ENCODE measurements around the gene CNTN5.

The CNTN5 gene

GRCh38 chr11:100141201-100141600 lies 1120.5 kb downstream of the CNTN5 start:
- Histone ChIP-seq H3K4me1 (ENCODE audit: insufficient read depth, low read length) (no peaks in the 10 kb centered on the region), H3K27ac (ENCODE audit: low read depth, low read length) (no peak overlapping the region), H3K4me3 (ENCODE audit: low read length) (no peak overlapping the region), H3K9me3 (ENCODE audit: insufficient read depth, low read depth, low read length) (no peaks in the 10 kb centered on the region), H3K9ac (ENCODE audit: low read depth, low read length) (no peak overlapping the region), H3K27me3 (ENCODE audit: insufficient read depth, low read length) (no peaks in the 10 kb centered on the region), H3K36me3 (ENCODE audit: insufficient read depth, low read length) (no peaks in the 10 kb centered on the region)
- WGBS: 92% methylated on average over 3 of the region's 3 CpGs

- no peaks in the 10 kb centered on the region for H3K36me3 ChIP-seq (ENCODE audit: insufficient read depth, low read length)
- WGBS: 89% methylated on average over 6 of the region's 6 CpGs
- no peak overlapping the region; the same call in 1 of the 2 replicates for H3K27ac ChIP-seq (ENCODE audit: low read depth, low read length)
- H3K9ac ChIP-seq (ENCODE audit: low read depth, low read length): no peak overlapping the region
- no peaks in the 10 kb centered on the region for H3K9me3 ChIP-seq (ENCODE audit: insufficient read depth, low read depth, low read length)
- H3K4me1 ChIP-seq (ENCODE audit: insufficient read depth, low read length): peaks cover 6% of the 10 kb centered on the region; the same call in 1 of the 2 replicates
- H3K4me3 ChIP-seq (ENCODE audit: low read length): no peak overlapping the region
- H3K27me3 ChIP-seq (ENCODE audit: insufficient read depth, low read length): no peaks in the 10 kb centered on the region
These were observed 1131.2 kb downstream of the CNTN5 start for GRCh38 chr11:100151944-100152343.

GRCh38 chr11:100152766-100153165 lies 1132.0 kb downstream of the CNTN5 start:
- no peaks in the 10 kb centered on the region for H3K9me3 ChIP-seq (ENCODE audit: insufficient read depth, low read depth, low read length)
- H3K27ac ChIP-seq (ENCODE audit: low read depth, low read length): no peak overlapping the region
- no peaks in the 10 kb centered on the region for H3K27me3 ChIP-seq (ENCODE audit: insufficient read depth, low read length)
- H3K4me3 ChIP-seq (ENCODE audit: low read length): no peak overlapping the region
- H3K9ac ChIP-seq (ENCODE audit: low read depth, low read length): no peak overlapping the region
- no peaks in the 10 kb centered on the region for H3K36me3 ChIP-seq (ENCODE audit: insufficient read depth, low read length)
- H3K4me1 ChIP-seq (ENCODE audit: insufficient read depth, low read length): peaks cover 6% of the 10 kb centered on the region; the same call in 1 of the 2 replicates

- H3K9ac ChIP-seq (ENCODE audit: low read depth, low read length): no peak overlapping the region
- H3K4me3 ChIP-seq (ENCODE audit: low read length): no peak overlapping the region
- H3K36me3 ChIP-seq (ENCODE audit: insufficient read depth, low read length): no peaks in the 10 kb centered on the region
- H3K27me3 ChIP-seq (ENCODE audit: insufficient read depth, low read length): no peaks in the 10 kb centered on the region
- no peaks in the 10 kb centered on the region for H3K9me3 ChIP-seq (ENCODE audit: insufficient read depth, low read depth, low read length)
- no peaks in the 10 kb centered on the region for H3K4me1 ChIP-seq (ENCODE audit: insufficient read depth, low read length)
- H3K27ac ChIP-seq (ENCODE audit: low read depth, low read length): no peak overlapping the region
These were observed 1142.7 kb downstream of the CNTN5 start for GRCh38 chr11:100163471-100163870.

GRCh38 chr11:100174881-100175280 lies 1154.1 kb downstream of the CNTN5 start:
- no peaks in the 10 kb centered on the region for H3K36me3 ChIP-seq (ENCODE audit: insufficient read depth, low read length)
- H3K27me3 ChIP-seq (ENCODE audit: insufficient read depth, low read length): no peaks in the 10 kb centered on the region
- no peak overlapping the region for H3K9ac ChIP-seq (ENCODE audit: low read depth, low read length)
- 91% methylated on average over 3 of the region's 3 CpGs for WGBS
- no peak overlapping the region for H3K4me3 ChIP-seq (ENCODE audit: low read length)
- no peaks in the 10 kb centered on the region for H3K9me3 ChIP-seq (ENCODE audit: insufficient read depth, low read depth, low read length)
- H3K27ac ChIP-seq (ENCODE audit: low read depth, low read length): no peak overlapping the region
- no peaks in the 10 kb centered on the region for H3K4me1 ChIP-seq (ENCODE audit: insufficient read depth, low read length)

- Histone ChIP-seq H3K9me3 (ENCODE audit: insufficient read depth, low read depth, low read length) (no peaks in the 10 kb centered on the region), H3K4me3 (ENCODE audit: low read length) (no peak overlapping the region), H3K27me3 (ENCODE audit: insufficient read depth, low read length) (no peaks in the 10 kb centered on the region), H3K9ac (ENCODE audit: low read depth, low read length) (no peak overlapping the region), H3K36me3 (ENCODE audit: insufficient read depth, low read length) (no peaks in the 10 kb centered on the region), H3K27ac (ENCODE audit: low read depth, low read length) (no peak overlapping the region), H3K4me1 (ENCODE audit: insufficient read depth, low read length) (no peaks in the 10 kb centered on the region)
These were observed 1155.7 kb downstream of the CNTN5 start for GRCh38 chr11:100176456-100176855.

- Histone ChIP-seq H3K9ac (ENCODE audit: low read depth, low read length) (no peak overlapping the region), H3K4me3 (ENCODE audit: low read length) (no peak overlapping the region), H3K27me3 (ENCODE audit: insufficient read depth, low read length) (no peaks in the 10 kb centered on the region), H3K4me1 (ENCODE audit: insufficient read depth, low read length) (no peaks in the 10 kb centered on the region), H3K9me3 (ENCODE audit: insufficient read depth, low read depth, low read length) (no peaks in the 10 kb centered on the region), H3K27ac (ENCODE audit: low read depth, low read length) (no peak overlapping the region), H3K36me3 (ENCODE audit: insufficient read depth, low read length) (no peaks in the 10 kb centered on the region)
- 97% methylated on average over 5 of the region's 5 CpGs for WGBS
These were observed 1156.9 kb downstream of the CNTN5 start for GRCh38 chr11:100177651-100178050.

- H3K9me3 ChIP-seq (ENCODE audit: insufficient read depth, low read depth, low read length): no peaks in the 10 kb centered on the region
- no peak overlapping the region for H3K4me3 ChIP-seq (ENCODE audit: low read length)
- H3K27ac ChIP-seq (ENCODE audit: low read depth, low read length): no peak overlapping the region
- no peaks in the 10 kb centered on the region for H3K36me3 ChIP-seq (ENCODE audit: insufficient read depth, low read length)
- H3K4me1 ChIP-seq (ENCODE audit: insufficient read depth, low read length): no peaks in the 10 kb centered on the region; the same call in 1 of the 2 replicates
- no peak overlapping the region for H3K9ac ChIP-seq (ENCODE audit: low read depth, low read length)
- H3K27me3 ChIP-seq (ENCODE audit: insufficient read depth, low read length): no peaks in the 10 kb centered on the region
These were observed 1161.6 kb downstream of the CNTN5 start for GRCh38 chr11:100182350-100182749.

GRCh38 chr11:100182927-100183326 lies 1162.2 kb downstream of the CNTN5 start:
- whole genome bisulfite sequencing: 93% methylated on average over 1 of the region's 2 CpGs
- H3K36me3 ChIP-seq (ENCODE audit: insufficient read depth, low read length): no peaks in the 10 kb centered on the region
- no peaks in the 10 kb centered on the region for H3K27me3 ChIP-seq (ENCODE audit: insufficient read depth, low read length)

GRCh38 chr11:100185588-100185987 lies 1164.8 kb downstream of the CNTN5 start:
- Histone ChIP-seq H3K9ac (ENCODE audit: low read depth, low read length) (no peak overlapping the region), H3K4me1 (ENCODE audit: insufficient read depth, low read length) (no peaks in the 10 kb centered on the region; the same call in 1 of the 2 replicates), H3K27ac (ENCODE audit: low read depth, low read length) (no peak overlapping the region), H3K36me3 (ENCODE audit: insufficient read depth, low read length) (no peaks in the 10 kb centered on the region), H3K27me3 (ENCODE audit: insufficient read depth, low read length) (no peaks in the 10 kb centered on the region), H3K9me3 (ENCODE audit: insufficient read depth, low read depth, low read length) (no peaks in the 10 kb centered on the region), H3K4me3 (ENCODE audit: low read length) (no peak overlapping the region)
- 96% methylated on average over 5 of the region's 5 CpGs for WGBS

More at GRCh38 chr11:100182927-100183326, 1162.2 kb downstream of the CNTN5 start:
- no peaks in the 10 kb centered on the region for H3K9me3 ChIP-seq (ENCODE audit: insufficient read depth, low read depth, low read length)
- H3K4me1 ChIP-seq (ENCODE audit: insufficient read depth, low read length): no peaks in the 10 kb centered on the region; the same call in 1 of the 2 replicates
- no peak overlapping the region for H3K4me3 ChIP-seq (ENCODE audit: low read length)
- no peak overlapping the region for H3K9ac ChIP-seq (ENCODE audit: low read depth, low read length)
- no peak overlapping the region for H3K27ac ChIP-seq (ENCODE audit: low read depth, low read length)

- no peak overlapping the region; the same call in 1 of the 2 replicates for H3K27ac ChIP-seq (ENCODE audit: low read depth, low read length)
- no peak overlapping the region for H3K9ac ChIP-seq (ENCODE audit: low read depth, low read length)
- WGBS: 93% methylated on average over 6 of the region's 6 CpGs
- H3K36me3 ChIP-seq (ENCODE audit: insufficient read depth, low read length): no peaks in the 10 kb centered on the region
- no peak overlapping the region for H3K4me3 ChIP-seq (ENCODE audit: low read length)
- H3K9me3 ChIP-seq (ENCODE audit: insufficient read depth, low read depth, low read length): no peaks in the 10 kb centered on the region
- H3K4me1 ChIP-seq (ENCODE audit: insufficient read depth, low read length): no peaks in the 10 kb centered on the region; the same call in 1 of the 2 replicates
- H3K27me3 ChIP-seq (ENCODE audit: insufficient read depth, low read length): no peaks in the 10 kb centered on the region
These were observed 1167.5 kb downstream of the CNTN5 start for GRCh38 chr11:100188137-100188783.

- Histone ChIP-seq H3K27ac (ENCODE audit: low read depth, low read length) (no peak overlapping the region), H3K4me1 (ENCODE audit: insufficient read depth, low read length) (no peaks in the 10 kb centered on the region; the same call in 1 of the 2 replicates), H3K4me3 (ENCODE audit: low read length) (no peak overlapping the region), H3K9ac (ENCODE audit: low read depth, low read length) (no peak overlapping the region), H3K36me3 (ENCODE audit: insufficient read depth, low read length) (no peaks in the 10 kb centered on the region), H3K27me3 (ENCODE audit: insufficient read depth, low read length) (no peaks in the 10 kb centered on the region), H3K9me3 (ENCODE audit: insufficient read depth, low read depth, low read length) (no peaks in the 10 kb centered on the region)
- 77% methylated on average over 2 of the region's 3 CpGs for WGBS
These were observed 1169.6 kb downstream of the CNTN5 start for GRCh38 chr11:100190395-100190794.
